Endodermal cell (in vitro differentiated cells): ENCODE results near the gene NR1I3. TPM values are rescaled to one million over a fixed set of nuclear protein-coding genes. Genes with fewer than 3 reads are reported as not detected.
A peak's percentile ranks its signal among the peaks of the same experiment; 100 is the strongest.

ENCODE experiments used
- DNase-seq: peaks from one replicate; pipeline ENCODE4 v3.0.0-alpha.2; 2017
- H3K27ac ChIP-seq: 2 replicates; pipeline ENCODE4 v1.5.1; 2013; ENCODE audit warnings: mild to moderate bottlenecking, low read depth, low read length, moderate library complexity
- H3K27me3 ChIP-seq: 2 replicates; pipeline ENCODE4 v1.6.1; 2013; ENCODE audit warnings: mild to moderate bottlenecking, low read length, moderate library complexity; ENCODE audit not compliant: insufficient read depth, control insufficient read depth, poor library complexity, severe bottlenecking
- H3K36me3 ChIP-seq: 2 replicates; pipeline ENCODE4 v1.7.0; 2013; ENCODE audit warnings: mild to moderate bottlenecking, low read length, moderate library complexity; ENCODE audit not compliant: control insufficient read depth, insufficient read depth
- H3K4me1 ChIP-seq: one replicate; pipeline ENCODE4 v1.7.0; 2013; ENCODE audit warnings: low read length; ENCODE audit not compliant: control insufficient read depth, insufficient read depth
- H3K4me3 ChIP-seq: 2 replicates; pipeline ENCODE4 v1.5.1; 2013; ENCODE audit warnings: mild to moderate bottlenecking, low read length, moderate library complexity
- H3K9ac ChIP-seq: 2 replicates; pipeline ENCODE4 v1.6.1; 2013; ENCODE audit warnings: mild to moderate bottlenecking, low read length, moderate library complexity; ENCODE audit not compliant: poor library complexity, severe bottlenecking; ENCODE audit errors: extremely low read depth
- H3K9me3 ChIP-seq: 2 replicates; pipeline ENCODE4 v1.6.1; 2013; ENCODE audit warnings: mild to moderate bottlenecking, low read length, moderate library complexity; ENCODE audit not compliant: control insufficient read depth
- H3K27ac Mint-ChIP-seq: 2 replicates; pipeline ENCODE4 v1.8.0; 2020; ENCODE audit warnings: mixed read lengths
- H3K27me3 Mint-ChIP-seq: 2 replicates; pipeline ENCODE4 v1.8.0; 2021; ENCODE audit warnings: mild to moderate bottlenecking, mixed read lengths; ENCODE audit not compliant: insufficient read depth
- H3K36me3 Mint-ChIP-seq: 2 replicates; pipeline ENCODE4 v1.8.0; 2020; ENCODE audit warnings: low read depth, mixed read lengths
- H3K4me1 Mint-ChIP-seq: 2 replicates; pipeline ENCODE4 v1.8.0; 2020; ENCODE audit warnings: mixed read lengths
- H3K4me3 Mint-ChIP-seq: 2 replicates; pipeline ENCODE4 v1.8.0; 2020; ENCODE audit warnings: mild to moderate bottlenecking, moderate library complexity, mixed read lengths
- H3K9me3 Mint-ChIP-seq: 2 replicates; pipeline ENCODE4 v1.8.0; 2020; ENCODE audit warnings: mild to moderate bottlenecking, mixed read lengths
- WGBS, 2 experiments: methylation state at CpG; one replicate each; pipeline versions ENCODE4 v1.1.5 to v1.1.7; 2013; ENCODE audit warnings: missing lambda C conversion rate in 2 of 2, mixed read lengths in 1 of 2; ENCODE audit not compliant: insufficient coverage in 1 of 2, insufficient read length in 1 of 2; 5-methylcytosine and 5-hydroxymethylcytosine counted together
- total RNA-seq, 2 donors: library from RNA; stranded (reverse); fragmentation: NEBNext Ultra II Directional in 1 of 2; extraction: Animal tissue kit (Norgen Biotek cat#: 25700) in 1 of 2; gene quantifications; 2 replicates in 1 of 2; 3 replicates in 1 of 2; pipeline ENCODE4 v1.2.1, GENCODE V29; 2021
- TF ChIP-seq, protein P1 (sequence below): fragments of 200-600 bp; sonication (generic); conservative IDR thresholded peaks from 2 replicates; pipeline ENCODE4 v1.5.0; 2021; ENCODE audit warnings: antibody characterized with exemption, mild to moderate bottlenecking

The NR1I3 gene
- total RNA-seq, 2 donors from 2014 or later, result not detected

DNA sequence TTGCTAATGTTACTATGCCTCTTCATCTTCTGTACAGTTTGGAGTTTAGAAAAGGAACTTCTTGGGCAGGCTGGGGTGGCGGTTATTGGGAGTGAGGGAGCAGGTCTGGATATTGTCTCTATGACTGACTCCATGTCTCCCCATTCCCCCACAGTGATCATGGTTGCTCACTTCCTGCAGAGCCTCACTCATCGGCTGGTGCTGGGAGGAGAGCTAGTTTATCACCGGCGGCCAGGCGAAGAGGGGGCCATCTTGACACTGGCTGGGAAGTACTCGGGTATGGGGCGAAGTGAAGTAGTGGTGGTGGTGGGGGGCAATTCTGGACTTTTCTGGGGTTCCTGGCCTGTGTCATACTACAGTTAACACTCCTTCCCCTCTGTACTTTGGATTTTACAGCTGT, 10.0 kb downstream of the NR1I3 start:
- Histone ChIP-seq H3K9ac (no peak overlapping the region), H3K4me3 (no peak overlapping the region), H3K27me3 (no peaks in the 10 kb centered on the region), H3K4me1 (peaks cover 13% of the 10 kb centered on the region), H3K27ac (no peak overlapping the region), H3K36me3 (peaks cover 14% of the 10 kb centered on the region), H3K9me3 (no peaks in the 10 kb centered on the region)
- Mint-ChIP-seq H3K4me1 (peaks cover 34% of the 10 kb centered on the region), H3K27ac (no peak overlapping the region), H3K27me3 (no peaks in the 10 kb centered on the region), H3K36me3 (peaks cover 12% of the 10 kb centered on the region), H3K4me3 (no peak overlapping the region), H3K9me3 (no peaks in the 10 kb centered on the region)
- WGBS, 2 experiments, result 94% methylated on average over 7 of the region's 7 CpGs; no CpG with 5 or more reads in 1 of the 2 experiments
- no peak for DNase-seq
- TF ChIP-seq, protein P1, sequence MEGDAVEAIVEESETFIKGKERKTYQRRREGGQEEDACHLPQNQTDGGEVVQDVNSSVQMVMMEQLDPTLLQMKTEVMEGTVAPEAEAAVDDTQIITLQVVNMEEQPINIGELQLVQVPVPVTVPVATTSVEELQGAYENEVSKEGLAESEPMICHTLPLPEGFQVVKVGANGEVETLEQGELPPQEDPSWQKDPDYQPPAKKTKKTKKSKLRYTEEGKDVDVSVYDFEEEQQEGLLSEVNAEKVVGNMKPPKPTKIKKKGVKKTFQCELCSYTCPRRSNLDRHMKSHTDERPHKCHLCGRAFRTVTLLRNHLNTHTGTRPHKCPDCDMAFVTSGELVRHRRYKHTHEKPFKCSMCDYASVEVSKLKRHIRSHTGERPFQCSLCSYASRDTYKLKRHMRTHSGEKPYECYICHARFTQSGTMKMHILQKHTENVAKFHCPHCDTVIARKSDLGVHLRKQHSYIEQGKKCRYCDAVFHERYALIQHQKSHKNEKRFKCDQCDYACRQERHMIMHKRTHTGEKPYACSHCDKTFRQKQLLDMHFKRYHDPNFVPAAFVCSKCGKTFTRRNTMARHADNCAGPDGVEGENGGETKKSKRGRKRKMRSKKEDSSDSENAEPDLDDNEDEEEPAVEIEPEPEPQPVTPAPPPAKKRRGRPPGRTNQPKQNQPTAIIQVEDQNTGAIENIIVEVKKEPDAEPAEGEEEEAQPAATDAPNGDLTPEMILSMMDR, result no peak

DNA sequence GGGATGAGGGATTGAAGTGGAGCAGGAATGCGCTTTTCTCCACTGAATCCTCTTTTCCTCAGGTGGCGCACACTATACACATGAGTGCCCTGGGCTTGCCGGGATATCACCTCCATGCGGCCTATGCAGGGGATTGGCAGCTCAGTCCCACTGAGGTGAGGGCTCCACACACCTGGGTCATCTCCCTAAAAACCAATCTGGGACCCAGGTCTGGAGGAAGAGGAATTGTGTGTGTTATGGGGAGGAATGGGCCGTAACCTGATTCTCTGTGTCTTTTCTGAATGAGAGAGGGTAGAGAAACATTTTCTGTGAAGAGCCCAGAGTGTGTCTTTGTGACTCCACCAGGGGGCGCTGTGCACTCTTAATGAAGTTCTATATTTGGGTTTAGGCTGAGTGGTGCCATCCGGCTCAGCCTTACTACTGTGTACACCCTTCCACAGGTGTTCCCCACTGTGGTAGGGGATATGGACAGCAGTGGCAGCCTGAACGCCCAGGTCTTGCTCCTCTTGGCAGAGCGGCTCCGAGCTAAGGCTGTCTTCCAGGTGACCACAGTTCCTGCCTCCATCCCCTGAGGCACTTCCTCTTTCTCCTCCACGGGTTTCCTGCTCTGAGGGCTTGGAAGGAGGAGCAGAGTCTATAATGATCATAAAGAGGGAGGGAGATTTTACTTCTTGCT, 10.7 kb downstream of the NR1I3 start:
- TF ChIP-seq, protein P1, result peak; percentile 94
- Histone ChIP-seq H3K27ac (no peak overlapping the region), H3K4me3 (peak overlapping the region; percentile 96), H3K4me1 (peaks cover 14% of the 10 kb centered on the region), H3K9me3 (no peaks in the 10 kb centered on the region), H3K9ac (no peak overlapping the region), H3K27me3 (no peaks in the 10 kb centered on the region), H3K36me3 (peaks cover 14% of the 10 kb centered on the region)
- peak overlapping the region; percentile 85 for H3K4me3 Mint-ChIP-seq
- peak overlapping the region; percentile 94 for H3K27ac Mint-ChIP-seq
- WGBS, 2 experiments, result 13 to 59% methylated on average over 2 to 11 of the region's 11 CpGs
- peaks cover 39% of the 10 kb centered on the region for H3K4me1 Mint-ChIP-seq
- H3K36me3 Mint-ChIP-seq, result peaks cover 12% of the 10 kb centered on the region
- DNase-seq, result peak; percentile 92
- H3K27me3 Mint-ChIP-seq, result no peaks in the 10 kb centered on the region
- no peaks in the 10 kb centered on the region for H3K9me3 Mint-ChIP-seq

DNA sequence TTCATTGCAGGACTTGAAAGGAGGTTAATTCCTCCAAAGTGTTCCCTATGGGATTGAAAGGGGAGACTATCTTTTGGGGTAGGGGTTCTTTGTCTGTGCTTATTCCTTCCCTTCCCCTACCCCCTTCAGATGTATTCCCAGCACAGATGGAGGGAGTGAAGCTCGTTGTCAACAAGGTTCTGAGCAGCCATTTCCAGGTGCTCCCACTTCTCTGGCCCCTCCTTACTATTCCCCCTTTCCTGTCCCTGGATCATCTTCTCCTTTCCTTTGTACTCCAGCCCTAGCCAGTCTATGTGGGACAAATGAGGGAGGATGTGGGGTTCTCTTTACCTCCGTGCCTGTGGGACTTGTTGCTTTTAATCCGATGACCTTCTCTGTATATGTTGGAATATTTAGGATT, 11.2 kb downstream of the NR1I3 start:
- peak overlapping the region; percentile 96 for H3K4me3 ChIP-seq
- no peak for DNase-seq
- Mint-ChIP-seq H3K27me3 (no peaks in the 10 kb centered on the region), H3K4me1 (peaks cover 45% of the 10 kb centered on the region), H3K36me3 (peaks cover 16% of the 10 kb centered on the region), H3K27ac (peak overlapping the region; percentile 94), H3K9me3 (no peaks in the 10 kb centered on the region), H3K4me3 (peak overlapping the region; percentile 85)
- 84 to 100% methylated on average over 1 to 3 of the region's 3 CpGs for WGBS, 2 experiments
- TF ChIP-seq, protein P1, result no peak
- no peak overlapping the region for H3K27ac ChIP-seq
- no peaks in the 10 kb centered on the region for H3K9me3 ChIP-seq
- peaks cover 14% of the 10 kb centered on the region for H3K4me1 ChIP-seq
- no peak overlapping the region for H3K9ac ChIP-seq
- H3K36me3 ChIP-seq, result peaks cover 14% of the 10 kb centered on the region
- no peaks in the 10 kb centered on the region for H3K27me3 ChIP-seq
